GM12865 (cell line): ENCODE data around the gene SOX13.

Experiments
- DNase-seq: peaks from one replicate; pipeline ENCODE4 v3.0.0; 2010; ENCODE audit warnings: low read depth
- H3K4me3 ChIP-seq: 2 replicates; pipeline ENCODE4 v1.5.1; 2011; ENCODE audit warnings: mild to moderate bottlenecking, low read depth, low read length, control low read depth
- TF ChIP-seq, protein P1 (sequence below): IDR thresholded peaks from 2 replicates; pipeline ENCODE4 v1.5.1; 2011; ENCODE audit warnings: low read length, control low read depth, low read depth, inconsistent platforms; ENCODE audit not compliant: insufficient read depth; ENCODE audit errors: missing control alignments

SOX13 gene

DNA sequence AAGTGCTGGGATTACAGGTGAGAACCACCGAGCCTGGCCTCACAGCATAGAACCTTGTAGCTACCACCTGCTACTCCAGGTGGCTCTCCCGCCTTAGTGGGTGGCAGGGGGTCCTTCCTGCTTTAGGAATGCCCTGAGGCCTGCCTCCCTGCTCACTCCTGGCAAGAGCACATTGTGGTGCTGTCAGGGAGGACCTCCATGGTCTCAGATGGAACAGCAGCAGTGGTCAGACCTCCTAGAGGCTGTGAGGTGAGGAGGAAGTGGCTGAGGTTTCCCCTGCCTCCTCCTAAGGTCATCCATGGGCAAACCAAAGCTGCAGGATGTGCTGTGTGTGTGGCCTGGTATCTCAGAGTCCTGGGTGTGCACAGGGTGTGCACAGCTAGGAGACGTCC lies 6.7 kb downstream of the SOX13 start:
- no peak for DNase-seq
- TF ChIP-seq, protein P1, sequence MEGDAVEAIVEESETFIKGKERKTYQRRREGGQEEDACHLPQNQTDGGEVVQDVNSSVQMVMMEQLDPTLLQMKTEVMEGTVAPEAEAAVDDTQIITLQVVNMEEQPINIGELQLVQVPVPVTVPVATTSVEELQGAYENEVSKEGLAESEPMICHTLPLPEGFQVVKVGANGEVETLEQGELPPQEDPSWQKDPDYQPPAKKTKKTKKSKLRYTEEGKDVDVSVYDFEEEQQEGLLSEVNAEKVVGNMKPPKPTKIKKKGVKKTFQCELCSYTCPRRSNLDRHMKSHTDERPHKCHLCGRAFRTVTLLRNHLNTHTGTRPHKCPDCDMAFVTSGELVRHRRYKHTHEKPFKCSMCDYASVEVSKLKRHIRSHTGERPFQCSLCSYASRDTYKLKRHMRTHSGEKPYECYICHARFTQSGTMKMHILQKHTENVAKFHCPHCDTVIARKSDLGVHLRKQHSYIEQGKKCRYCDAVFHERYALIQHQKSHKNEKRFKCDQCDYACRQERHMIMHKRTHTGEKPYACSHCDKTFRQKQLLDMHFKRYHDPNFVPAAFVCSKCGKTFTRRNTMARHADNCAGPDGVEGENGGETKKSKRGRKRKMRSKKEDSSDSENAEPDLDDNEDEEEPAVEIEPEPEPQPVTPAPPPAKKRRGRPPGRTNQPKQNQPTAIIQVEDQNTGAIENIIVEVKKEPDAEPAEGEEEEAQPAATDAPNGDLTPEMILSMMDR = no peak
- H3K4me3 ChIP-seq = no peak overlapping the region

DNA sequence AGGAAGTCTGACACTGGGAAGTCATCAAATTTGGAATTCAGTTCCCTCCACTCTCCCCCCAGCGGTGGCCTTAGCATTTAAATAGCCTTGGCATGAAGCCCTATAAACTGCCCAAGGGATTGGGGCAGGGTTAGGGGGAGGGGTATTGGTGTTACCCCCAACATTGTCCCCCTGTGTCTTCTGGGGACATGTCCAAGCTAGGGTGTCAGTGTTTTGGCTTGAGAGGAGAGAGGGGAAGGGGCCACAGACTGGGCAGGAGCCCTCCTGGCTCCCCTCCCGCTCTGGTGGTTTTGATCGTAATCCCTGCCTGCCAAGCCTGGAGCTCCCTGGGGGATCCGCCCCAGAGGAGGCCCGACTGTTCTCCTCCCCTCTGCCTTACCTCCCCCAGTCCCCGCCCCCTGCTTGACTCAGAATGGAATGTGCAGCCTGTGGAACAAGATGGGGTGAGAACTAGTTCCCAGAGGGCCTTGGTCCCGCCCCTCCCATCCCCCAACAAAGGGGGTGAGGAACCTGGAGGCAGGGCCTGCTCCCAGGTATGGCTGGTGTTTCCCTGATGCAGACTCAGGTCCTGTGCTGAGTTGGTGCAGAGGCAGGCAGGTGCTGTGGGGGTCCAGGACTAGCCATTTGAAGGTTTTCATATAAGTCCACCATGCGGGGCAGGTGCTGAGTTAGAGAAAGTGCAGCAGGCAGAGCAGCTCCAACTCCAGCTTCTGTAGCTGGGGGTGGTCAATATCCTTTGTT lies 7.4 kb downstream of the SOX13 start:
- DNase-seq = no peak
- H3K4me3 ChIP-seq = no peak overlapping the region
- TF ChIP-seq, protein P1 = no peak

DNA sequence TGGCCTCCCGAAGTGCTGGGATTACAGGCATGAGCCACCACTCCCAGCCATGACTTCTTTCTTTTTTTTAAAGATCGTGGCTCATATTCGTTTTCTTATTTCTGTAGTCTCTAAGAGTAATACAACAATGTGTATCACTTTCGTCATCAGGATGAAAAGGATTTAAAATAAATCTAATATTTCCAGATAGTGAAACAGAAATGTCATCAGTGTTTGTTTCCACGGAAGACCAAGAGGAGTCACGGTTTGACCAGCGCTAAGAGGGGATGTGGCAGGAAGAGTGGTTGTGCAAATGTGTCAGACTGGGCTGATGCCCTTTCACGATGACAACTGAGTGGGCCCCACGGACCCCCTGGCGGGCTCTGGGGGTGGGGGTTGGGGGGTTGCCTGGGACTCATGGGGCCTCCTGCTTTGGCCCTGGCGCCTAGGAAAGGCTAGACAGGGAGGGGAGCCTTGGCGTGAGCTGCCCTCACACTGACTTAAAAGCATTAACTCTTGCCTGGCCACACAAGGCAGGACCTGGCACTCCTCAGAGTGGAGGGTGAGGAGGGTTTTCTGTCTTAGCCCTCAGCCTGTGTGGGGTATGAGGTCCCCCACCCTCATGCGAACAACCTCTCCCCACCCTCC lies 8.4 kb downstream of the SOX13 start:
- H3K4me3 ChIP-seq = no peak overlapping the region
- DNase-seq = no peak

DNA sequence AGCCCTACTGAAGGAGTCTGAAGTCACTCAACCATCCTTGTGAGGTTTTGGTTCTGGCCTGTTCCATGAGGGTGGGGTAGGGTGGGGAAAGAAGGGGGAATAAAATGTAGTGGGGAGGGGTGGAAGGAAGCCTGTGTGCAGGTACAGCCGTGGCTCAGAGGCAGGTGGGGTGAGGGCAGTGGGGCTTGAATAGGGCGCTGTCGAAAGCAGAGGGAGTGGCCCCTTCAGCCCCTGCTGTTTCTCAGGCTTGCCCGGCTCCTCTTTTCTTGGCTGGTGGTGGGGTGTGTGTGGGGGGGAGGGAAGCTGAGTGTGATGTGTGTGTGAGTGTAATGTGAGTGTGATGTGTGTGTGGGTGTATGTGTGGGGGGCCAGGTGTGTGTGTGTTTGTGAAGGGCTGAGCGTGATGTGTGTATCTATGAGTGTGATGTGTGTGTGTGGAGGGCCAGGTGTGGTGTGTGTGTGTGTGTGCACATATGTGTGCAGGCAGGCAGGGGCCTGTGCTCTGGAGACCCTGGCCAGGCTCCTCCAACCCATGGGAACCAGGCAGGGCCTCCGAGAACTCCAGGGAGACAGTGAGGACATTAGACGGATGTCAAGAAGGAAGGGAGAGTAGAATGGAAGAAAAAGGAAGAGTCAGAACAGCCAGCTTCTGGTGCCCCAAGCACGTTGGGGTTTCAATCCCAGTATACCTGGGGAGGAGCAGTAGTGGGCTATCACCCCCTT lies 9.0 kb downstream of the SOX13 start:
- no peak for DNase-seq
- H3K4me3 ChIP-seq = no peak overlapping the region
- TF ChIP-seq, protein P1 = no peak

More for the DNA sequence above, 8.4 kb downstream of the SOX13 start:
- TF ChIP-seq, protein P1 = no peak

DNA sequence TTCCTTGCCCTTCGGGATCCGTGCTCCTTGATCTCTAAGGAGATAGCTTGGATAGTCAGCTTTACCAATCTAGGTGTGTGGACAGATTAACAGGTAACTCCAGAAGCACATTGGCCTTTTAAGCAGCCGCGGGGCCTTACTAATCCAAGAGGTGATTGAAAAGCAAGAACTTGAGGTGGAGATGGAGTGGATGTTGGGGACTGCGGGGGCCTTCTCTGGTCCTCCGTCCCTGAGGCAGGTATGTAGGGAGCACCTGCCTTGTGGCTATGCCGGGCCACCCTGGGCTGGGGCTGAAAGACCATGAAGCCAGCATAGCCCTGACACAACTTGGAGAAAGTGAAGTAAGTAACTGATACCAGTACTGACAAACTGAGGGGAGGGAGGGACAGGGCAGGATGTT lies 10.6 kb downstream of the SOX13 start:
- no peak for DNase-seq
- no peak overlapping the region for H3K4me3 ChIP-seq
- TF ChIP-seq, protein P1 = no peak

DNA sequence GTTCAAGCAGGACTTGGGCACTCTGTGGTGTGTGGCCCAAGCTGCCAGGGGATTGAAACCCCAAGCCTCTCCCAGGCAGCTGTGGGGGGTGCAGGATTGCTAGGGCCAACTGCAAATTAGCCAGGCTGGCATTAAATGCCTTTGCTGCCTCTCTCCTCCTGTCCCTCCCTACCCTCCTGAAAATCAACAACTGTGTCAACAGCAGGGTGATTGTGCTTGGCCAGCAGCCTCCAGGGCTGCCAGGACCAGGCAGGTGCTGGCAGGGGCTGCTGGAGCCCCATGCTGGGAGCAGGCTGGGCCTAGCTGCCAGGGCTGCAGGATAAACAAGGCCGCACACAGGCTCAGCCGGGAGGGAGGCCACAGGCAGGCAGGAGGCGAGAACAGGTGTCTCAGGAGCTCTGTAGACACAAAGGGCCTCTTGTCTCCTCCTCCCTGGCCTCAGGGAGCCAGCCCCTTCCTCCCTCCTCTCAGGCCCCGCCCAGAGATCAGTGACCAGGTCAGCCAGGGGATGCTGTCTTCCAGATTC lies 11.4 kb downstream of the SOX13 start:
- DNase-seq = no peak
- no peak overlapping the region for H3K4me3 ChIP-seq
- TF ChIP-seq, protein P1 = no peak
